ENCODE measurements around the gene ZNF573.
A peak's percentile ranks its signal among the peaks of the same experiment; 100 is the strongest.
"Not testable (repeated sequence)": the region's sequence is repeated elsewhere in the genome, so short reads cannot be mapped to it uniquely, and the experiment has no call there.

ZNF573 gene

DNA sequence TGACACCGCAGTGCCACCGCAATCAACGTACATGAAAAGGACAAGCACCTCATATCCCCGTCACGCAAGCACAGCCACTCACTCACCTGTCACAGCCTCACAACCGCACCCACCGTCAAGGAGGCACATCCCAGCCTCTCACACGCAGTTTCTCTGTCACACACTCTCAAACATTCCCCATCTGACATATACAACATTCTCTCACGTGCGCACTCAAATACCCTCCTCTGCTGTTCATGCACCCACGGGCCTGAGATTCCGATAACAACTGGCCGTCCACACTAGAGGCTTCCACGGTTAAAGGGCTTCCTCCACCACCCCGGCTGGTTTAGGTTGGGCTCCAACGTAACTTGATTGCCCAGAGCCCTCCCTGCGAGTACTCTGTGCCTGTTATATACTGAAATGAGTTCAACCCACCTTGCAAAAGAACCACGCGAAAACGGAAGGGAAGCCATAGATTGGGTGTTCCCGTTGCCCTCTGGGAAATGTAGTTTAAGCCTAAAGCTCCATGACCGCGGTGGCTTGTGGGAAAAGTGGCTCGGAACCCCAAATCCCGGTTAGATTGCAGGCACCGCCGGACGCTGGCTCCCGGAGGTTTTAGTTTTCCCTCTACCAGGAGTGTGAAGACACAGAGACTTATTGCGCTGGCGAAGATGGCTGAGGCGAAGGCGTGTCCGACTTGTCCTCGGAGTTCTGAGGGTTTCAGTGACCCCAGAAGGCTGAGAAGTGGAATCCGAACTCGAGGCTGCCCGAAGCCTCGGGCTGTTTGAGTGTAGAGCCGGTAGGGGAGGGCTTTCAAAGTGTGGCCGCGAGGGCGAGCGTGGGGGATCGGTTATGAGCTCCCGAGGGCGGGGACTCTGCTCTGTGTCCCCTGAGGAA lies at the start of gene ZNF573:
ZNF573 (minus strand) TSS at position 460 of the 879 bp plus-strand sequence. CDS start 5,857 bp downstream, outside the sequence.
- peak; percentile 80 for DNase-seq

DNA sequence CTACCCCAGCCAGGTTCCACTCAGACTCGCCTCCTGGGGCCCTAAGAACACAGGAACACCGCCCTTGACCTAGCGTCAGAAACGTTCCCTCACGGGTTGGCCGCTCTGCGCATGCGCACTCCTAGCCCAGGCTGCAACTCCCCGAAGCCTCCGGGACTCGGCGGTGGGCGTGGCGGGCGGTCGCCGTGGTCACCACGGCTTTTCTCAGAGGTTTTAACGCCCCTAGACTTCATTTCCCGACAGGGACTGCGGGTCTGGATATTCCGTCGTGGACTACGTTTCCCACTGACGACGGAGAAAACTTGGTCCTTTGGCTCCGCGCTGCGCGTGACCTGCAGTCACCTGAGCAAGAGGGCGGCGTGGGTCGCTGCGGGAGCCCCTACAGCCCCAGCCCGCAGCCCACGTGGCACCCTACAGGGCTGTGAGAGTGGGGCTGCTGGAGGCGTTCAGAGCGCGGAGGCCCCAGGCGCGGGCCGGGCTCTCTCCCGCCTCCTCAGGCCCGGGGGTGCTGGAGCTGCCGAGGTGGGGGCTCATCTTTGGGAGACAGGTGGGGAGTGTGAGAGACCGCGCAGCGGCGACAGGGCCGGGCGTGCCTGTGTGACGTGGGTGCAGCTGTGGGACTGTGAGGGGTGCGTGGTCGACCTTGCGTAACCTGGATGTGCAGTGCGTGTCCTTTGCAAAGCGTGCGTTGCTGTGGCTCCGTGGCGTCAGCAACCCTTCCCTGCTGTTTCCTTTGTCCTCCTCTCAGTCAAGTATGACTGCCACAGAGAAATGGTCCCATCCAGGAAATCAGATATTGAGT lies 38.0 kb upstream of the ZNF573 start:
- DNase-seq, result peak; percentile 41

DNA sequence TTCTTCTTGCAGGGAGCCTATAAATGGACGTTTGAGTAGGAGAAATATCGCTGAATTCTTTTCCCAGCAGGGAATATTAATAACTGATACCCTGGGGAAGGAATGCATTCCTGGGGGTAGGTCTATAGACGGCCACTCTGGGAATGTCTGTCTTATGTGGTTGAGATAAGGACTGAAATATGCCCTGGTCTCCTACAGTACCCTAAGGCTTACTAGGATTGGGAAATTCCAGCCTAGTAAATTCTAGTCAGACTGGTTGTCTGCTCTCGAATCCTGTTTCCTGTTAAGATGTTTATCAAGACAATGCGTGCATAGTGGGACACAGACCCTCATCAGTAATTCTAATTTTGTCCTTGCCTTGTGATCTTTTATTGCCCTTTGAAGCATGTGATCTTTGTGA lies 36.2 kb upstream of the ZNF573 start:
- DNase-seq, result not testable (repeated sequence)

DNA sequence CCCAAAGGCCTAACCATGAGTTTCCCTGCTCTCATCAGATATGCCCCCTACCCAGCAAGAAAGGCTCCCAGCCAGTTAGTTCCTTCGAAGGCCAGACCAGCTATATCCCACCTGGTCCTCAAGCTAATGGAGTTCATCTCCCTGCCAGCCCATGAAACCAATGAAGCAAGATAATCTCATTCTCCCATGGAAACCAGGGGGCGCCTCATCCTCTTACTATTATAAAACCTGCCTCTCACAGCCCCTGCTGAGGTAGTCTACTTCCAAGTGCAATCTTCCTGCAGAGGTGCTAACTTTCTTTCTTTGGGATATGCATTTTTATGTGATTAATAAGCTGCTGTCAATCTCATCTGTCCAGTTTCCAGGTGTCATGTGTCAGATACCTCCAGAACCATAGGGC lies 34.0 kb upstream of the ZNF573 start:
- no peak for DNase-seq

DNA sequence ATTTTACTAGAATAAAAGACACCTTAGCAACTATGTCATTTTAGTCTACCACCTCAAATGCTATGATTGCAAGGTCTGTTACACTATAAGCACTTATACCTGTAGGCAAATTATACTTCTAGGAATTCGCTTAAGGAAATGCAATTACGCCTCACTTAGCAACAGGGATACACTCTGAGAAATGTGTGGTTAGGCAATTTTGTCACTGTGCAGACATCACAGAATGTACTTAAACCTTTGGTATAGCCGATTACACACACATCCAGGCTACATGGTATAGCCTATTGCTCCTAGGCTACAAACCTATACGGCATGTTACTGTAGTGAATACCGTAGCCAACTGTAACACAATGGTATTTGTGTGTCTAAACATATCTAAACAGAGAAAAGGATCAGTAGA lies 30.0 kb upstream of the ZNF573 start:
- no peak for DNase-seq

DNA sequence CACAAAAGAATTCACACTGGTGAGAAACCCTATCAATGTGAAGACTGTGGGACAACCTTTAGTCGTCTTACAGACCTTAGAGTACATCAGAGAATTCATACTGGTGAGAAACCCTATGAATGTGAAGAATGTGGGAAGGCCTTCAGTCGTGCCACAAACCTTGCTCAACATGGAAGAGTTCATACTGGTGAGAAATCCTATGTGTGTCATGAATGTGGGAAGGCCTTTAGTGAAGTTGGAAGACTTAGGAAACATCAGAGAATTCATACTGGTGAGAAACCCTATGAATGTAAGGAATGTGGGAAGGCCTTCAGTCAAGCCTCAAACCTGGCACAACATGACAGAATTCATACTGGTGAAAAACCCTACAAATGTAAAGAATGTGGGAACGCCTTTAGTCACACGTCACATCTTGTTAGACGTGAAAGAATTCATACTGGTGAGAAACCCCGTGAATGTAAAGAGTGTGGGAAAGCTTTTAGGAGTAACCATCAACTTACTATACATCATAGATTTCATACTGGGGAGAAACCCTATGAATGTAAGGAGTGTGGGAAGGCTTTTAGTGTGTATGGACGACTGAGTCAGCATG lies 24.0 kb upstream of the ZNF573 start:
- DNase-seq, result no peak

DNA sequence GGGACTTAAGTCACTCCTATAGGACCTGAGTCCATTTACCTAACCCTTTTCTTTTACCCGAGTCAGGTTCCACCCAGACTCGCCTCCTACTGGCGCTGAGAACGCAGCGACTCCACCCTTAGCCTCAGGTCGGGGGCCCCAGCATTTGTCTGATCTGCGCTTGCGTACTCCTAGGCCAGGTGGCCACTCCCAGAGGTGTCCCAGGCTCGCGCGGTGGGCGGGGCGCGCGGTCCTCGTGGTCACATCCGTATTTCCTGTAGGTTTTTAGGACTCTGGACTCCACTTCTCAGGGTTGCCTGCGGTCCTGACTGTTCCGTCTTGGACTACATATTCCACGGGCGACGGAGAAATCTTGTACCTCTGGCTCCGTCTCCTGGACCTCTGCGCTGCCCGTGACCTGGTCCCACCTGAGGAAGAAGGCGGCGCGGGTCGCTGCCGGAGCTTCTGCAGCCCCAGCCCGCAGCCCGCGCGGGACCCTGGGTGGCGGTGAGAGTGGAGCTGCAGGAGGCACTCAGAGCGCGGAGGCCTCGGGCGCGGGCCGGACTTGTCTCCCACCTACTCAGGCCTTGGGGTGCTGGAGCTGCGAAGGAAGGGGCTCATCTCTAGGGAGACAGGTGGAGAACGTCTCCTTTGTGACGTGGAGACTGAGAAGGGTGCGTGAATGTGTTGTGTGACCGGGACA lies 11.0 kb upstream of the ZNF573 start:
- DNase-seq, result no peak

DNA sequence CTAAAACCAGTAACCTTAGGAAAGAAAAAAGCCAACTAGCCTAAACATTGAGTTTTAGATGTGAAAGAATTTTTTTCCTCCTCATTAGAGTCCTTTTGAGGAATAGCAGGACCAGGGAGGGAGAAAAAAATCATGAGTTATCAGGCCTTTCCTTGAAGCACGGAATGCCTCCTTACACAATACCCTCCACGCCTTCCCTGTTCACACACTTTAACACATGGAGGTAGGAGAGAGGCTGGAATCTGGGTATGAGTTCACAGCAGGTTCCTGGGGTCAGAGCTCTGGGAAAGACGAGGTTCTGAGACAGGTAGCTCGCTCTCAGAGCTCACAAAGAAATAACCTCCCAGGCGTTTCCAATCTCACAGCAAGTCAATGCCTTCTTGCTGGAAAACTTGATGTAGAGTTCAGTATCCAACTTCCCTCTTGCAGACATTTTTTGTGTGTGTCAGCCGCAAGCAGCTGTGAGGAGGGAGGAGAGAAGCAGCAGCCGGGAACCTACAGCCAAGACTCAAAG lies 716 bp downstream of the ZNF573 start:
- no peak for DNase-seq

DNA sequence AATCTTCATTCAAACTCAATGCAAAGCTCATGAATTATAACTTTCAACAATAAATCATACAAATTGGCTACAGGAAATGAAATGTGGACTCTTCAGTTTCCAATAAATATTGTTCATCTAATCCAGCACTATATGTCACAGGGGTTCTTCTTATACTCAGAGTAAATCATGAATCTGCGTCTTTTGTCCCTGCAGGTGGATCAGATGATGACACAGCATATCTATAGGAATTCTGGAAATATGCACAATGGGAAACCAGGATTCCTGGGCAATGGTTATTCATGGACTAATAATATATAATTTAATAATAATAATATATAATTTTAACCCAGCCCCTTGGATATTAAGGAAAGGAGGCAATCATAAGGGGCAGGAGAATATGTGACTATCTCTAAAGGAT lies 8.4 kb downstream of the ZNF573 start:
- DNase-seq, result no peak

DNA sequence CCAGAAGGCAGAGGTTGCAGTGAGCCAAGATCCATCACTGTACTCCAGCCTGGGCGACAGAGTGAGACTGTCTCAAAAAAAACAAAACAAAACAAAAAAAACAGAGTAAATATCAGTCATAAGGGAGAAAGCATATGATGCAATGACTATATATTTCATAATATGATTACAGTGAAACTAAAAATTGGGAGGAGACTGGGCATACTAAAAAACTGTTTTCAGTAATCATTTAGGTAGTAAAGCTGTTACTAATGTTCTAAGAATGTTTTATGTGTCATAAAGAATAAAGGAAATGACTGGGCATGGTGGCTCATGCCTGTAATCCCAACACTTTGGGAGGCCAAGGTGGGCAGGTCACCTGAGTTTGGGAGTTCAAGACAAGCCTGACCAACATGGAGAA lies 15.9 kb downstream of the ZNF573 start:
- no peak for DNase-seq

DNA sequence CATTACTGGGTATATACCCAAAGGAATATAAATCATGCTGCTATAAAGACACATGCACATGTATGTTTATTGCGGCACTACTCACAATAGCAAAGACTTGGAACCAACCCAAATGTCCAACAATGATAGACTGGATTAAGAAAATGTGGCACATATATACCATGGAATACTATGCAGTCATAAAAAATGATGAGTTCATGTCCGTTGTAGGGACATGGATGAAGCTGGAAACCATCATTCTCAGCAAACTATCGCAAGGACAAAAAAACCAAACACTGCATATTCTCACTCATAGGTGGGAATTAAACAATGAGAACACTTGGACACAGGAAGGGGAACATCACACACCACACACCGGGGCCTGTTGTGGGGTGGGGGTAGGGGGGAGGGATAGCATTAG lies 21.7 kb downstream of the ZNF573 start:
- DNase-seq, result not testable (repeated sequence)

DNA sequence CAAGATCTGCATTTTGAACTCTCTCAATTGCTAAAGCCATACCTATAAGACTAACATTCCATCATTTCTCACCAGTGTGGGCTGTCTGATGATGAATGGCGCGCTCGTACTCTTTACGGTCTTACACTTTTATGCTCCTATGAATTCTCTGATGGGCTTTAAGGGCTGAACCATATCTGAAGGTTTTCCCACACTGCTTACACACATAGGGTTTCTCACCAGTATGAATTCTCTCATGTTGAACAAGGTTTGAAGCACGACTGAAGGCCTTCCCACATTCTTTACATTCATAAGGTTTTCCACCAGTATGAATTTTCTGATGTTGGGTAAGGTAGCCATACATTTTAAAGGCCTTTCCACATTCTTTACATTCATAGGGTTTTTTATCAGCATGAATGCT lies 41.0 kb downstream of the ZNF573 start:
- DNase-seq, result no peak

DNA sequence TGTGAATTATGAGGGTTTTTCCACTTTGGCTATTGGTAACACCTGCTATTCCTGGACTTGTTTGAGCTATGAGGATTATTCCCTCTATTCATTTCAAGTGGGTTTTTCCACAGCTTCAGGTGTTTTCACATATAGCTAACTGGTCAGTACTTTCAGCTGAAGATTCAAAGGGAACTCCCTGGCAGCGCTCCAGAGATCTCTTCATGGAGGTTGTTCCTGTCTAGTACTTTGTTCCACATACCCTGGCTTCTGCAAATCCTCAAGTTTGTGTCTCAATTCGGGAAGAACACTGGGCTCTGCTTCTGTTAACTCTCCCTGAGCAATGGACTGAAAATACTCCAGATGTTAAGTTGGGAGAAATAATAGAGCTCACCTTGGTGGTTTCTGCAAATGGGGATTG lies 54.2 kb downstream of the ZNF573 start:
- DNase-seq, result no peak

DNA sequence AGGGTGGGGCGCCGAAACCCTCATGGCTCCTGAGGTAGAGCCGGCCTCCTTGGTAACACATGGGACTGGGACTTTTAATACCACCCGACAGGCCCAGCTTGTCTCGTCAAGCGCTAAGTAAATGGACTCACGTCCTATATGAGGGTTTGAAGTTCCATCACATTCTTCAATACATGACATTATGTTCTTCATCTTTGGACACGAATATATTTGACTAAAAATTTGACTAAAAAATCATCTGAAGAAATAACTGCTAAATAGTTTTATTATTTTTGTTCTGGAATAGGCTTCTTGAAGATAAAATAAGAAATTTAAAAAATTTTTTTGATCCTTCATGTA lies 59.5 kb downstream of the ZNF573 start:
- no peak for DNase-seq

DNA sequence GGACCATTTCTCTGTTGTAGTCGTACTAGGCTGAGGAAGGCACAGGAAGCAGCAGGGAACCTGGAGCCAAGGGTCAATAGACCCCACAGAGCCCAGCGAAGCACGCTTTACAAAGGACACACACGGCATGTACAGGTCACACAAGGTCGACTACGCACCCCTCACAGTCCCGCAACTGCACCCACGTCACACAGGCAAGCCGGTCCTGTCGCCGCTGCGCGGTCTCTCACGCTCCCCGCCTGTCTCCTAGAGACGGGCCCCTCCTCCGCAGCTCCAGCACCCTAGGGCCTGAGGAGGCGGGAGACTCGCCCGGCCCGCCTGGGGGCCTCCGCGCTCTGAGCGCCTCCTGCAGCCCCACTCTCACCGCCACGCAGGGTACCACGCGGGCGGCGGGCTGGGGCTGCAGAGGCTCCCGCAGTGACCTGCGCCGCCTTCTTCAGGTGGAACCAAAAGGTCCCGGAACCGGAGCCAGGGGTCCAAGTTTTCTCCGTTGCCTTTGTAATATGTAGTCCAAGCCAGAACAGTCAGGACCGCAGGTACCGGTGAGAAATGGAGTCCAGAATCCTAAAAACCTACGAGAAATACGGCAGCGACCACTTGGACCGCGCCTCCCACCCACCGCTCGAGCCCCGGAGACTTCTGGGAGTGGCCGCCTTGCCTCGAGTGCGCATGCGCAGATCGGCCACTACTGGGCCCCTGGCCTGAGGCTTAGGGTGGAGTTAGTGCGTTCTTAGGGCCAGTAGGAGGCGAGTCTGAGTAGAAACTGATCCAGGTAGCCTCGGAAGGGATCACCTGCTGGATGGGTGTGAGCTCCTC lies 60.1 kb downstream of the ZNF573 start, which contains the start of gene ZNF607:
ZNF607 (minus strand) TSS at position 651 of the 816 bp plus-strand sequence. CDS start 8,143 bp downstream, outside the sequence.
- DNase-seq, result peak; percentile 82

DNA sequence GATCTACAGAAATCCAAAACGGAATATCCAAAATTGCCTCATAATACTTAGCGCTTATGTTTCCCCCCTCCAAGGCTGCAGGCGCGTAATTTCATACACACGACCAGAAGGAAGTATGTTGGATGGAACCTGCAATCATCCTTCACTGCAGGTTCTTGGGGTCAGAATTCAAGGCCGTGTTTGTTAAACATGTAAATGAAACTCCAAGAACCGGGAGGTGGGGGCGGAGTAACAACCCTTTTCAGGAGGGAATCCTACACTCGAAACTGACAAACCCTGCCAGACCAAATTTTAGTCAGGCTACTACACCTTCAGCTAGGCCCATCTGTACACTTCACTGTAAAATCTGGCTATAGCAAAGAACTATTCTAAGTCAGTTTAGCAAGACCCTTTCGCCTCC lies 61.1 kb downstream of the ZNF573 start:
- no peak for DNase-seq

DNA sequence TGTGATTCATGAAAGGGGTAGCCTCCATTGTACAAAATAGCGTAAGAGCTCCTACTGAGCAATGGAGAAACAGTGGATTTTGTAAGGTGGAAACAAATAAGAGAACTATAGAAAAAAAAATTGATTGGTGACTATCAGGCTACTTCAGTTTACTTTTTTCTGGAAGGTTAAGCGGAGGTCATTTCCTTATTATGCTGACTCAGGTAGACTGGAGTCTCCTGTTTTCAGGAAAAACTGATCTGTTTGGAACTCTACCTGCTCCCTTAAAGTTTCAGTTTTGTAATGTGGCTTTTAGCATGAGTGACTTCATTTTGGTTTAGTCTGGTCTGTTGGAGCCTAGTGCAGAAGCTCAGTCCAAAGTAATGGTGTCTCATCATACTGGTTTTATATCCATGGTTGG lies 63.2 kb downstream of the ZNF573 start:
- no peak for DNase-seq

DNA sequence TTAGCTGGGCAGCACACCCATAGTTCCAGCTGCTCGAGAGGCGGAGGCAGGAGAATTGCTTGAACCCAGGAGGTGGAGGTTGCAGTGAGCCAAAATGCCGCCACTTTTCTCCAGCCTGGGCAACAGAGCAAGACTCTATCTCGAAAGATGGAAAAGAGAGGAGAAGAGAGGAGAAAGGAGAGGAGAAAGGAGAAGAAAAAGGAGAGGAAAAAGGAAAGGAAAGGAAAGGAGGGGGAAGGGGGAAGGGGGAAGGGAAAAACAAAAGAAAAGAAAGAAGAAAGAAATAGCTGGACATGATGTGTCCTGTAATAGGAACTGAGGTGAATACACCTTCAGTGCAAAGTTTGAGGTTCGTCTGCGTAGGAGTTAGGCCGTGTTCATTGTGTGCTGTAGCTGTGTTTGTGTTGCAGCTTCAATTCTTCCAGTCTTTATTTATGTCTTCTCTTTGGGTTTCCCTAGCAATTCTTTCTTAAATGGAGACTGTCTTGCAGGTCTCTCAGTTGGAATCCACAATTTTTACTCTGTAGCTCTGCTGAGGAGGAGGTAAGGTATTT lies 73.3 kb downstream of the ZNF573 start:
- no peak for DNase-seq

DNA sequence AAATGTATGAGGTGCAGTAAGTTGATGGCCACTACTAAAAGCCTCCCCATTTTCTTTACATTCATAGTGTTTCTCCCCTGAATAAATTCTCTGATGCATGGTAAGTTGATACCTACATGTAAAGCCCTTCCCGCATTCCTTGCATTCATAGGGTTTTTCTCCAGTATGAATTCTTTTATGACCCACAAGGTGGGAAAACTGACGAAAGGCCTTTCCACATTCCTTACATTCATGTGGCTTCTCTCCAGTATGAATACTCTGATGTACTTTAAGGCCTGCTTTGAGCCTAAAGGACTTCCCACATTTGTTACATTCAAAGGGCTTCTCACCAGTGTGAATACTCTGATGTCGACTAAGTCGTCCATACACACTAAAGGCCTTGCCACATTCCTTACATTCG lies 80.3 kb downstream of the ZNF573 start:
- DNase-seq, result no peak

DNA sequence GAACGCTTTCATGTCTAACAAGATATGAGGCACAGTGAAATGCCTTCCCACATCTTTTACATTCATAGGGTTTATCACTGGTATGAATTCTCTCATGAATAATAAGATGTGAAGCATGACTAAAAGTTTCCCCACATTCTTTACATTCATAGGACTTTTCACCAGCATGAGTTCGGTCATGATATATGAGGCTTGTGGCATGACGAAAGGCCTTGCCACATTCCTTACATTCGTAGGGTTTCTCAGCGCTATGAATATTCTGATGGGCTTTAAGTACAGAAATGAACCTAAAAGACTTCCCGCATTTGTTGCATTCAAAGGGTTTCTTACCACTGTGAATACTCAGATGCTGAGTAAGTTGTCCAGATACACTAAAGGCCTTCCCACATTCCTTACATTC lies 81.2 kb downstream of the ZNF573 start:
- DNase-seq, result no peak

DNA sequence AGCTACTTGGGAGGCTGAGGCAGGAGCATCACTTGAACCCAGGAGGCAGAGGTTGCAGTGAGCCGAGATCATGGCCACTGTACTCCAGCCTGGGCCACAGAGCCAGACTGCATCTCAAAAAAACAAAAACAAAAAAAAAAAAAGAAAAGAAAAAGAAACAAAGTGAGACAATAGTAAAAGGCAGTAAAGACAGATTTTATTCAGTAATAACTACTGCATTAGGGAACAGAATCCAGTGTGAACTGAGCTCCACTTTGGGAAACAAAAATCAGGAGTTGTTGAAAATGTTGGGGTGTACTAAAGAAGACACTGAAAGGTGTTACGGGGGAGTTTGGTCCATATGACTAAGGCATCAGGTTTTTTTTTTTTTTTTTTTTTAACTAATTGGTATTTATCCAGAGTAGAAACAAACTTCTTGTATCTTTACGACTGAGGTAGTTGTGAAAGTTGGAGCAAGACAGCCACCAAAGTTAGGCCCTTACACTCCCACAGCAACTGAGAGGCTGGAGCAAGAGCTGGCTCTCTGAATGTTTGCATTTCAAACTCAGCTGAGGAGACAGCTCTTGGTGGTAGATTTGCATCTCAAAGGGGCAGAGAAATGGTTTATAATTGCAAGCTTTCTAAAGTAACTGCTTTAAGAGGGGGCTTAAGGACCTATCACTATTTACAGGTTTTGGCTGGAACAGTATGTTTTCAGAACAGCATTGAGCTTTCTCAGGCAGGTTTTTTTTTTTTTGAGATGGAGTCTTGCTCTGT lies 84.1 kb downstream of the ZNF573 start:
- no peak for DNase-seq

Measured in activated T-cell treated with anti-CD3 and anti-CD28 coated beads, Interleukin-2, amount 50 U/mL, for 1 hour (primary cell).